Amniotic stem cell (primary cell): ENCODE data around the gene ADRB2.
"Not testable (repeated sequence)": the region's sequence is repeated elsewhere in the genome, so short reads cannot be mapped to it uniquely, and the experiment has no call there.

ENCODE experiments used
- DNase-seq: peaks from one replicate; lab custom pipeline; 2025; lab: John Stamatoyannopoulos, UW

The ADRB2 gene

GRCh38 chr5:148855249-148856008 lies 29.0 kb downstream of the ADRB2 start:
- no peak for DNase-seq

- DNase-seq: no peak
Measured at GRCh38 chr5:148856009-148856367, 29.6 kb downstream of the ADRB2 start.

- DNase-seq: no peak
Measured at GRCh38 chr5:148856424-148856823, 30.0 kb downstream of the ADRB2 start.

- no peak for DNase-seq
Measured at GRCh38 chr5:148857474-148857873, 31.1 kb downstream of the ADRB2 start.

GRCh38 chr5:148858106-148858505 lies 31.7 kb downstream of the ADRB2 start:
- peak; percentile 19 for DNase-seq

GRCh38 chr5:148858547-148858946 lies 32.1 kb downstream of the ADRB2 start:
- DNase-seq: no peak

- DNase-seq: no peak
Measured at GRCh38 chr5:148859703-148860102, 33.3 kb downstream of the ADRB2 start.

- no peak for DNase-seq
Measured at GRCh38 chr5:148860599-148860998, 34.2 kb downstream of the ADRB2 start.

- no peak for DNase-seq
Measured at GRCh38 chr5:148861088-148861487, 34.7 kb downstream of the ADRB2 start.

- no peak for DNase-seq
Measured at GRCh38 chr5:148861696-148862095, 35.3 kb downstream of the ADRB2 start.

GRCh38 chr5:148864113-148864841 lies 37.9 kb downstream of the ADRB2 start:
- peak; percentile 20 for DNase-seq

- DNase-seq: no peak
Measured at GRCh38 chr5:148866024-148866423, 39.6 kb downstream of the ADRB2 start.

GRCh38 chr5:148873120-148873519 lies 46.7 kb downstream of the ADRB2 start:
- no peak for DNase-seq

GRCh38 chr5:148873690-148874485 lies 47.5 kb downstream of the ADRB2 start:
- no peak for DNase-seq

- no peak for DNase-seq
Measured at GRCh38 chr5:148875205-148875875, 48.9 kb downstream of the ADRB2 start.

GRCh38 chr5:148877436-148877835 lies 51.0 kb downstream of the ADRB2 start:
- DNase-seq: not testable (repeated sequence)
